Astrocyte (in vitro differentiated cells and primary cell): ENCODE measurements around the gene PTPRN2. TPM values are rescaled to one million over a fixed set of nuclear protein-coding genes. Genes with fewer than 3 reads are reported as not detected.

ENCODE experiments used
- DNase-seq: peaks from one replicate; pipeline ENCODE4 v3.0.0-alpha.2; 2010; ENCODE audit warnings: low read depth
- FAIRE-seq: peaks from 2 replicates; lab custom pipeline; 2011; peaks lifted over from hg19 to GRCh38; lab: Jason Lieb, UNC
- H2AFZ ChIP-seq: 2 replicates; pipeline ENCODE4 v1.6.0; 2012; ENCODE audit warnings: low read depth, low read length, inconsistent platforms
- H3K27ac ChIP-seq: 2 replicates; pipeline ENCODE4 v1.5.1; 2011; ENCODE audit warnings: low read depth, low read length, inconsistent platforms
- H3K27me3 ChIP-seq: 2 replicates; pipeline ENCODE4 v1.6.0; 2011; ENCODE audit warnings: low read length, inconsistent platforms; ENCODE audit not compliant: insufficient read depth
- H3K36me3 ChIP-seq: 2 replicates; pipeline ENCODE4 v1.5.1; 2011; ENCODE audit warnings: low read length, inconsistent platforms; ENCODE audit not compliant: insufficient read depth
- H3K4me1 ChIP-seq: 2 replicates; pipeline ENCODE4 v1.5.1; 2011; ENCODE audit warnings: low read length, inconsistent platforms; ENCODE audit not compliant: insufficient read depth
- H3K4me2 ChIP-seq: 2 replicates; pipeline ENCODE4 v1.6.0; 2012; ENCODE audit warnings: low read length, inconsistent platforms
- H3K4me3 ChIP-seq: 2 replicates; pipeline ENCODE4 v1.5.1; 2011; ENCODE audit warnings: low read depth, mild to moderate bottlenecking, low read length, inconsistent platforms; ENCODE audit not compliant: insufficient read depth
- H3K79me2 ChIP-seq: 2 replicates; pipeline ENCODE4 v1.6.0; 2012; ENCODE audit warnings: mild to moderate bottlenecking, low read length, inconsistent platforms; ENCODE audit not compliant: insufficient read depth
- H3K9ac ChIP-seq: 2 replicates; pipeline ENCODE4 v1.6.0; 2012; ENCODE audit warnings: mild to moderate bottlenecking, low read length, inconsistent platforms
- H3K9me3 ChIP-seq: 2 replicates; pipeline ENCODE4 v1.5.1; 2012; ENCODE audit warnings: low read depth, mild to moderate bottlenecking, low read length, inconsistent platforms; ENCODE audit not compliant: insufficient read depth
- H4K20me1 ChIP-seq: 2 replicates; pipeline ENCODE4 v1.6.0; 2012; ENCODE audit warnings: low read length, inconsistent platforms; ENCODE audit not compliant: insufficient read depth
- H3K27ac Mint-ChIP-seq: one replicate; pipeline ENCODE4 v1.8.0; 2021; ENCODE audit warnings: mild to moderate bottlenecking, mixed read lengths; ENCODE audit not compliant: unreplicated experiment
- H3K27me3 Mint-ChIP-seq: one replicate; pipeline ENCODE4 v1.8.0; 2021; ENCODE audit warnings: low read depth, mixed read lengths; ENCODE audit not compliant: unreplicated experiment
- H3K36me3 Mint-ChIP-seq: one replicate; pipeline ENCODE4 v1.8.0; 2021; ENCODE audit warnings: low read depth, mixed read lengths; ENCODE audit not compliant: unreplicated experiment
- H3K4me1 Mint-ChIP-seq: one replicate; pipeline ENCODE4 v1.8.0; 2021; ENCODE audit warnings: low read depth, mixed read lengths; ENCODE audit not compliant: unreplicated experiment
- H3K4me3 Mint-ChIP-seq: one replicate; pipeline ENCODE4 v1.8.0; 2021; ENCODE audit warnings: mild to moderate bottlenecking, moderate library complexity, mixed read lengths; ENCODE audit not compliant: unreplicated experiment
- H3K9me3 Mint-ChIP-seq: one replicate; pipeline ENCODE4 v1.8.0; 2021; ENCODE audit warnings: mild to moderate bottlenecking, mixed read lengths; ENCODE audit not compliant: unreplicated experiment
- CTCF ChIP-seq: IDR thresholded peaks from 2 replicates; pipeline ENCODE4 v1.5.1; 2011; ENCODE audit warnings: low read depth, mild to moderate bottlenecking, inconsistent platforms, low read length, moderate library complexity; ENCODE audit not compliant: insufficient read depth
- EZH2 ChIP-seq: IDR thresholded peaks from 2 replicates; pipeline ENCODE4 v1.6.1; 2012; ENCODE audit warnings: mild to moderate bottlenecking, low read length, inconsistent platforms; ENCODE audit not compliant: insufficient read depth
- total RNA-seq: library from RNA; stranded (reverse); gene quantifications from 2 replicates; pipeline ENCODE4 v1.2.1, GENCODE V29; 2021

Gene PTPRN2
- total RNA-seq, 1 donor from 2014 or later: 0.09 TPM

DNA sequence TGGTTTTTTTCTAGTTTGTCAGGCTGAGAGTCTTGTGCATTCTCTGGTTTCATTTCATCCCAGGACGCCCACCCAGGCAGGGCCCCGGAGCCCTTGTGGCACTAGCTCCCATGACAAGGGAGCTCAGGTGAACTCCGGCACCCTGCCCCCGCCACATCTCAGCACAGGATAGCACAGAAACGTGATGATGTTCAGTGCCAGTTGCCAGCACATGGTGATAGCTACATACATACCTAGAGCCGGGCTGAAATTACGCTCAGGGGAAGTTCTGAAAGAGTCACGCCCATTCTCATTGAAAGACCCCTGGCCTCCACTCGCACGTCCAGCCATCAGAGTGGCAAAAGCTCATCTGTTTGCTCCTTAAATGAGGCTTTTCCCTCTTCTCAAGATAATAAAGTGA, 273.7 kb downstream of the PTPRN2 start:
- Histone ChIP-seq H3K9ac (no peak overlapping the region), H3K27ac (no peak overlapping the region), H3K4me2 (no peak overlapping the region), H3K36me3 (no peaks in the 10 kb centered on the region), H3K27me3 (no peaks in the 10 kb centered on the region), H3K79me2 (no peaks in the 10 kb centered on the region), H3K4me1 (no peaks in the 10 kb centered on the region), H2AFZ (no peak overlapping the region), H3K4me3 (no peak overlapping the region), H3K9me3 (peaks cover 21% of the 10 kb centered on the region), H4K20me1 (no peaks in the 10 kb centered on the region)
- no peak overlapping the region for H3K4me3 Mint-ChIP-seq
- TF ChIP-seq CTCF: no peak
- no peak for TF ChIP-seq EZH2
- DNase-seq: no peak
- FAIRE-seq: no peak
- peaks cover 25% of the 10 kb centered on the region for H3K9me3 Mint-ChIP-seq
- no peaks in the 10 kb centered on the region for H3K27me3 Mint-ChIP-seq
- no peaks in the 10 kb centered on the region for H3K4me1 Mint-ChIP-seq
- H3K27ac Mint-ChIP-seq: no peak overlapping the region
- H3K36me3 Mint-ChIP-seq: no peaks in the 10 kb centered on the region

DNA sequence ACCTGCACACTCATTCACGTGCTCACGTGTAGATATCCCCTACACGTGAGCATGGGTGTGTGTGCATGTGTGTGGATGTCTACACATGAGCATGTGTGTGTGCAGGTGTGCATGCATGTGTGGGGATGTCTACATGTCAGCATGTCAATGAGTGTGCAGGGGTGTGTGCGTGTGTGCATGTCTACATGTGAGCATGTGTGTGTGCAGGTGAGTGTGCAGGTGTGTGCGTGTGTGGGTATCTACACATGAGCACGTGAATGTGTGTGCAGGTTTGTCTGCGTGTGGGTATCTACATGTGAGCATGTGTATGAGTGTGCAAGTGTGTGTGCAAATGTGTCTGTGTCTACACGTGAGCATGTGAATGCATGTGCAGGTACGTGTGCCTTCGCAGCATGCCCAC, 274.8 kb downstream of the PTPRN2 start:
- Histone ChIP-seq H3K27ac (no peak overlapping the region), H3K9ac (no peak overlapping the region), H3K79me2 (no peaks in the 10 kb centered on the region), H3K9me3 (peaks cover 21% of the 10 kb centered on the region), H3K27me3 (no peaks in the 10 kb centered on the region), H3K4me2 (no peak overlapping the region), H3K4me1 (no peaks in the 10 kb centered on the region), H3K36me3 (no peaks in the 10 kb centered on the region), H4K20me1 (no peaks in the 10 kb centered on the region), H3K4me3 (no peak overlapping the region), H2AFZ (no peak overlapping the region)
- Mint-ChIP-seq H3K4me1 (no peaks in the 10 kb centered on the region), H3K4me3 (no peak overlapping the region), H3K27me3 (no peaks in the 10 kb centered on the region), H3K27ac (no peak overlapping the region), H3K36me3 (no peaks in the 10 kb centered on the region), H3K9me3 (peaks cover 25% of the 10 kb centered on the region)
- no peak for FAIRE-seq
- DNase-seq: no peak
- TF ChIP-seq CTCF (no peak), EZH2 (no peak)

GRCh38 chr7:158311791-158312190, 275.8 kb downstream of the PTPRN2 start:
- H3K36me3 ChIP-seq: no peaks in the 10 kb centered on the region
- TF ChIP-seq CTCF: no peak
- TF ChIP-seq EZH2: no peak
- H3K9me3 ChIP-seq: peaks cover 21% of the 10 kb centered on the region
- H3K9ac ChIP-seq: no peak overlapping the region
- Mint-ChIP-seq H3K9me3 (peaks cover 25% of the 10 kb centered on the region), H3K4me1 (no peaks in the 10 kb centered on the region), H3K36me3 (no peaks in the 10 kb centered on the region), H3K4me3 (no peak overlapping the region), H3K27me3 (no peaks in the 10 kb centered on the region), H3K27ac (no peak overlapping the region)
- no peak overlapping the region for H3K4me2 ChIP-seq
- no peaks in the 10 kb centered on the region for H4K20me1 ChIP-seq
- no peak overlapping the region for H3K4me3 ChIP-seq
- no peaks in the 10 kb centered on the region for H3K4me1 ChIP-seq
- H3K27me3 ChIP-seq: no peaks in the 10 kb centered on the region
- no peak overlapping the region for H2AFZ ChIP-seq
- no peak for DNase-seq
- H3K79me2 ChIP-seq: no peaks in the 10 kb centered on the region
- no peak overlapping the region for H3K27ac ChIP-seq
- FAIRE-seq: no peak
